ENCODE measurements around the gene CASP10.

Gene CASP10

GRCh38 chr2:201271917-201272316, 89.0 kb downstream of the CASP10 start:
- H3K27ac ChIP-seq (replicated peaks), result peak overlapping the region; percentile 14; the same call in 1 of the 2 replicates

GRCh38 chr2:201273330-201273983, 90.5 kb downstream of the CASP10 start:
- peak overlapping the region; percentile 20; the same call in 1 of the 2 replicates for H3K27ac ChIP-seq (replicated peaks)
- H3K4me3 ChIP-seq (replicated peaks; ENCODE audit: insufficient read depth, low read length), result no peak overlapping the region
- H3K27me3 ChIP-seq (ENCODE audit: insufficient read depth, poor library complexity, severe bottlenecking), result no peaks in the 10 kb centered on the region
- DNase-seq (ENCODE audit: low read depth in 1 of 2, low spot score in 1 of 2), result no peak
- no peak for TF ChIP-seq REST (IDR thresholded peaks at IDR 0.05; ENCODE audit: insufficient replicate concordance, low read depth)
- TF ChIP-seq CTCF (IDR thresholded peaks at IDR 0.05; ENCODE audit: insufficient read depth, low read length), result no peak
- TF ChIP-seq SPI1 (IDR thresholded peaks at IDR 0.05; ENCODE audit: borderline replicate concordance, low read depth), result no peak
- no peak for TF ChIP-seq GABPA (IDR thresholded peaks at IDR 0.05; ENCODE audit: low read depth)
- TF ChIP-seq POLR2AphosphoS5 (IDR thresholded peaks at IDR 0.05; ENCODE audit: low read depth), result no peak

More at GRCh38 chr2:201271917-201272316, 89.0 kb downstream of the CASP10 start:
- TF ChIP-seq CTCF (IDR thresholded peaks at IDR 0.05; ENCODE audit: insufficient read depth, low read length), result no peak
- no peak for TF ChIP-seq GABPA (IDR thresholded peaks at IDR 0.05; ENCODE audit: low read depth)
- no peak for TF ChIP-seq POLR2AphosphoS5 (IDR thresholded peaks at IDR 0.05; ENCODE audit: low read depth)
- TF ChIP-seq SPI1 (IDR thresholded peaks at IDR 0.05; ENCODE audit: borderline replicate concordance, low read depth), result no peak
- no peak for TF ChIP-seq REST (IDR thresholded peaks at IDR 0.05; ENCODE audit: insufficient replicate concordance, low read depth)
- no peak for DNase-seq (ENCODE audit: low read depth in 1 of 2, low spot score in 1 of 2)
- Histone ChIP-seq H3K27me3 (ENCODE audit: insufficient read depth, poor library complexity, severe bottlenecking) (no peaks in the 10 kb centered on the region), H3K4me3 (replicated peaks; ENCODE audit: insufficient read depth, low read length) (no peak overlapping the region)

- H3K27me3 ChIP-seq (ENCODE audit: insufficient read depth, poor library complexity, severe bottlenecking), result no peaks in the 10 kb centered on the region
- TF ChIP-seq CTCF (IDR thresholded peaks at IDR 0.05; ENCODE audit: insufficient read depth, low read length) (no peak), POLR2AphosphoS5 (IDR thresholded peaks at IDR 0.05; ENCODE audit: low read depth) (no peak), GABPA (IDR thresholded peaks at IDR 0.05; ENCODE audit: low read depth) (no peak), SPI1 (IDR thresholded peaks at IDR 0.05; ENCODE audit: borderline replicate concordance, low read depth) (no peak), REST (IDR thresholded peaks at IDR 0.05; ENCODE audit: insufficient replicate concordance, low read depth) (no peak)
These were observed 92.1 kb downstream of the CASP10 start for GRCh38 chr2:201275069-201275468.

More at GRCh38 chr2:201275069-201275468, 92.1 kb downstream of the CASP10 start:
- DNase-seq (ENCODE audit: low read depth in 1 of 2, low spot score in 1 of 2), result no peak
- Histone ChIP-seq H3K4me3 (replicated peaks; ENCODE audit: insufficient read depth, low read length) (no peak overlapping the region), H3K27ac (replicated peaks) (no peak overlapping the region)
